H1 (cell line): ENCODE data around the gene TAF11L4.
"Not testable (repeated sequence)": the region's sequence is repeated elsewhere in the genome, so short reads cannot be mapped to it uniquely, and the experiment has no call there.

Source experiments
- CHD2 ChIP-seq: IDR thresholded peaks from 2 replicates; pipeline ENCODE4 v1.6.1; 2012; ENCODE audit warnings: low read length, improper control_type of control experiment
- CTCF ChIP-seq, 3 experiments: IDR thresholded peaks; 1 replicate in 2 of 3; 2 replicates in 1 of 3; pipeline versions ENCODE4 v1.5.1 to v1.6.1; 2011; ENCODE audit warnings: low read length in 3 of 3, mild to moderate bottlenecking in 3 of 3, inconsistent platforms in 2 of 3, low read depth in 1 of 3, moderate library complexity in 1 of 3; ENCODE audit not compliant: insufficient read depth in 1 of 3; ENCODE audit errors: control extremely low read depth in 1 of 3
- EZH2 ChIP-seq: fragments of 200-600 bp; sonication (generic); IDR thresholded peaks from 2 replicates; pipeline ENCODE4 v1.7.1; 2012; ENCODE audit warnings: low read depth, mild to moderate bottlenecking, moderate library complexity, low read length, inconsistent platforms; ENCODE audit not compliant: severe bottlenecking
- GABPA ChIP-seq: IDR thresholded peaks from 2 replicates; pipeline ENCODE4 v1.6.1; 2011; ENCODE audit warnings: mild to moderate bottlenecking, low read length, moderate library complexity, borderline replicate concordance; ENCODE audit not compliant: insufficient read depth
- KDM1A ChIP-seq: fragments of 200-600, 300-600 bp; sonication (generic); IDR thresholded peaks from 2 replicates; pipeline ENCODE4 v1.7.1; 2016; ENCODE audit warnings: mild to moderate bottlenecking, low read length, borderline replicate concordance
- POLR2A ChIP-seq, 2 experiments: IDR thresholded peaks; 1 replicate in 1 of 2; 2 replicates in 1 of 2; pipeline ENCODE4 v1.6.1; 2011; ENCODE audit warnings: low read depth in 2 of 2, low read length in 2 of 2, mild to moderate bottlenecking in 2 of 2; ENCODE audit errors: control extremely low read depth in 1 of 2
- POLR2AphosphoS5 ChIP-seq: IDR thresholded peaks from 2 replicates; pipeline ENCODE4 v1.6.1; 2011; ENCODE audit warnings: low read depth, low read length
- SP1 ChIP-seq: IDR thresholded peaks from 2 replicates; pipeline ENCODE4 v1.6.1; 2011; ENCODE audit warnings: low read depth, low read length

DNA sequence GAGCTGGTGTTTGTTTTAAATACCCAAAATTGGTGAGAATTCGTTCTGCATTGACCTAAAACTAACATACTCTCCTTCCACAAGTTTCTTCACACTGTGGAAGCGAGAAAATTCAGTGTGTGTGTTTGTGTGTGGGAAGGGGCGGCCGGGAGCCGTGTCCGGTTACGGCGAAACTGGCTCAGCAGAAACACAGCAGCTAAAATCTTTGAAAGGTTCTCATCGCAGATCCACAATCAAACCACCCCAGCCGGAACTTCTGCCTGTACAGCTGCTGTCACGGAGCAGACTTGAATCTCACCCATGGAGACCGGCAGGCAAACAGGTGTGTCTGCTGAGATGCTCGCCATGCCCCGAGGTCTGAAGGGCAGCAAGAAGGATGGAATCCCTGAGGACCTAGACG lies 6.8 kb downstream of the TAF11L4 start, which contains the start of gene TAF11L6:
- TF ChIP-seq POLR2A (IDR thresholded peaks at IDR 0.05; ENCODE audit: control extremely low read depth in 1 of 2, low read depth in 2 of 2, low read length in 2 of 2); CTCF (IDR thresholded peaks at IDR 0.05; ENCODE audit: control extremely low read depth in 1 of 3, insufficient read depth in 1 of 3, low read depth in 1 of 3, low read length in 3 of 3); CHD2; SP1; GABPA; POLR2AphosphoS5; EZH2; KDM1A: not testable (repeated sequence)
